Globus pallidus (tissue), 1 donor: ENCODE measurements around the gene ARCN1.
A peak's percentile ranks its signal among the peaks of the same experiment; 100 is the strongest.

Experiments used
- DNase-seq: peaks from one replicate; pipeline ENCODE4 v3.0.0-alpha.2; 2015; ENCODE audit warnings: low spot score

ARCN1 gene

GRCh38 chr11:118621784-118622375 lies 49.7 kb downstream of the ARCN1 start:
- no peak for DNase-seq

- peak; percentile 67 for DNase-seq
Observed at GRCh38 chr11:118622376-118623268, 50.4 kb downstream of the ARCN1 start.

GRCh38 chr11:118623269-118623655 lies 51.1 kb downstream of the ARCN1 start:
- no peak for DNase-seq

GRCh38 chr11:118625036-118625690 lies 53.0 kb downstream of the ARCN1 start:
- DNase-seq = peak; percentile 58

- no peak for DNase-seq
Observed at GRCh38 chr11:118625976-118626375, 53.8 kb downstream of the ARCN1 start.

GRCh38 chr11:118627566-118627965 lies 55.4 kb downstream of the ARCN1 start:
- no peak for DNase-seq

GRCh38 chr11:118628031-118628430 lies 55.8 kb downstream of the ARCN1 start:
- DNase-seq = no peak

- DNase-seq = peak; percentile 80
Observed at GRCh38 chr11:118628432-118628831, 56.2 kb downstream of the ARCN1 start.

GRCh38 chr11:118628861-118629549 lies 56.8 kb downstream of the ARCN1 start:
- no peak for DNase-seq

GRCh38 chr11:118629761-118630661 lies 57.8 kb downstream of the ARCN1 start:
- no peak for DNase-seq

GRCh38 chr11:118631142-118631909 lies 59.1 kb downstream of the ARCN1 start:
- DNase-seq = no peak

- no peak for DNase-seq
Observed at GRCh38 chr11:118632577-118633318, 60.5 kb downstream of the ARCN1 start.

GRCh38 chr11:118633319-118633690 lies 61.1 kb downstream of the ARCN1 start:
- DNase-seq = no peak

- DNase-seq = no peak
Observed at GRCh38 chr11:118633979-118634378, 61.8 kb downstream of the ARCN1 start.

GRCh38 chr11:118634431-118635236 lies 62.4 kb downstream of the ARCN1 start:
- DNase-seq = peak; percentile 47

GRCh38 chr11:118635237-118635591 lies 63.0 kb downstream of the ARCN1 start:
- DNase-seq = peak; percentile 53

- DNase-seq = no peak
Observed at GRCh38 chr11:118635642-118636041, 63.4 kb downstream of the ARCN1 start.

- DNase-seq = no peak
Observed at GRCh38 chr11:118636569-118637290, 64.5 kb downstream of the ARCN1 start.
